ENCODE measurements around the gene PTPN3.

The PTPN3 gene

GRCh38 chr9:109482391-109482916 is 15.7 kb downstream of the PTPN3 start:
- TF ChIP-seq CTCF (conservative IDR thresholded peaks at IDR 0.05; ENCODE audit: low read length), result no peak
- no peak for DNase-seq (ENCODE audit: low read depth)

GRCh38 chr9:109481856-109482255 is 16.3 kb downstream of the PTPN3 start:
- no peak for DNase-seq (ENCODE audit: low read depth)
- no peak overlapping the region for H3K4me3 ChIP-seq (ENCODE audit: low read length)
- TF ChIP-seq CTCF (conservative IDR thresholded peaks at IDR 0.05; ENCODE audit: low read length), result no peak

More at GRCh38 chr9:109482391-109482916, 15.7 kb downstream of the PTPN3 start:
- H3K4me3 ChIP-seq (ENCODE audit: low read length), result no peak overlapping the region

- DNase-seq (ENCODE audit: low read depth), result no peak
- no peak for TF ChIP-seq CTCF (conservative IDR thresholded peaks at IDR 0.05; ENCODE audit: low read length)
- no peak overlapping the region for H3K4me3 ChIP-seq (ENCODE audit: low read length)
These were observed 18.3 kb downstream of the PTPN3 start for GRCh38 chr9:109479822-109480221.

GRCh38 chr9:109478665-109479380 is 19.3 kb downstream of the PTPN3 start:
- no peak for DNase-seq (ENCODE audit: low read depth)
- TF ChIP-seq CTCF (conservative IDR thresholded peaks at IDR 0.05; ENCODE audit: low read length), result no peak
- no peak overlapping the region for H3K4me3 ChIP-seq (ENCODE audit: low read length)

- no peak overlapping the region for H3K4me3 ChIP-seq (ENCODE audit: low read length)
- DNase-seq (ENCODE audit: low read depth), result no peak
These were observed 20.0 kb downstream of the PTPN3 start for GRCh38 chr9:109478051-109478563.

GRCh38 chr9:109477258-109478050 is 20.7 kb downstream of the PTPN3 start:
- no peak for TF ChIP-seq CTCF (conservative IDR thresholded peaks at IDR 0.05; ENCODE audit: low read length)
- no peak overlapping the region for H3K4me3 ChIP-seq (ENCODE audit: low read length)
- no peak for DNase-seq (ENCODE audit: low read depth)

More at GRCh38 chr9:109478051-109478563, 20.0 kb downstream of the PTPN3 start:
- no peak for TF ChIP-seq CTCF (conservative IDR thresholded peaks at IDR 0.05; ENCODE audit: low read length)
